Peyer's patch (tissue), 4 donors: Measurements from ENCODE around the gene TOM1L1.

Experiments used
- CTCF ChIP-seq, 6 experiments: fragments of 450-650 bp in 4 of 6; fragments of 200-600 bp in 2 of 6; sonication (generic) in 1 of 6; IDR thresholded peaks; one replicate each; pipeline ENCODE4 v1.5.1; 2017 to 2019; ENCODE audit warnings: antibody characterized with exemption in 6 of 6, mild to moderate bottlenecking in 3 of 6, moderate library complexity in 1 of 6
- POLR2A ChIP-seq, 2 donors: fragments of 450-650 bp; IDR thresholded peaks; one replicate each; pipeline ENCODE4 v1.5.1; 2017; ENCODE audit warnings: antibody characterized with exemption in 2 of 2, mild to moderate bottlenecking in 2 of 2, moderate library complexity in 2 of 2

- no peak for TF ChIP-seq POLR2A (IDR thresholded peaks at IDR 0.05)
- TF ChIP-seq CTCF (IDR thresholded peaks at IDR 0.05), result no peak
Measured at GRCh38 chr17:54985476-54985875, 84.8 kb downstream of the TOM1L1 start.
